Activated T-helper 1 cell treated with anti-CD3 and anti-CD28 coated beads, Interleukin-2, amount 50 U/mL, for 16 hours (primary cell): ENCODE data around the gene MGAT5B.

ENCODE experiments used
- DNase-seq, 2 donors: peaks; one replicate each; pipeline ENCODE4 v3.0.0-alpha.2; 2020; ENCODE audit warnings: low read depth in 1 of 2, low spot score in 1 of 2

The MGAT5B gene

GRCh38 chr17:76924345-76925342 is 56.4 kb downstream of the MGAT5B start:
- no peak for DNase-seq

- DNase-seq: no peak
Measured at GRCh38 chr17:76925441-76925891, 57.3 kb downstream of the MGAT5B start.

- DNase-seq: no peak
Measured at GRCh38 chr17:76926237-76926866, 58.1 kb downstream of the MGAT5B start.

GRCh38 chr17:76927577-76927976 is 59.4 kb downstream of the MGAT5B start:
- DNase-seq: no peak

- no peak for DNase-seq
Measured at GRCh38 chr17:76927982-76928381, 59.8 kb downstream of the MGAT5B start.

GRCh38 chr17:76929148-76929547 is 60.9 kb downstream of the MGAT5B start:
- DNase-seq: no peak

GRCh38 chr17:76929601-76930000 is 61.4 kb downstream of the MGAT5B start:
- DNase-seq: no peak

- DNase-seq: no peak
Measured at GRCh38 chr17:76930107-76930506, 61.9 kb downstream of the MGAT5B start.

- no peak for DNase-seq
Measured at GRCh38 chr17:76932402-76933333, 64.5 kb downstream of the MGAT5B start.

- DNase-seq: no peak
Measured at GRCh38 chr17:76934561-76935320, 66.5 kb downstream of the MGAT5B start.

GRCh38 chr17:76935331-76935730 is 67.1 kb downstream of the MGAT5B start:
- no peak for DNase-seq

GRCh38 chr17:76937238-76937637 is 69.0 kb downstream of the MGAT5B start:
- no peak for DNase-seq

- DNase-seq: no peak
Measured at GRCh38 chr17:76938009-76938408, 69.8 kb downstream of the MGAT5B start.

GRCh38 chr17:76940295-76940694 is 72.1 kb downstream of the MGAT5B start:
- DNase-seq: no peak

GRCh38 chr17:76940738-76941350 is 72.6 kb downstream of the MGAT5B start:
- DNase-seq: no peak

GRCh38 chr17:76943202-76943601 is 75.0 kb downstream of the MGAT5B start:
- no peak for DNase-seq

GRCh38 chr17:76943781-76944213 is 75.6 kb downstream of the MGAT5B start:
- DNase-seq: no peak

GRCh38 chr17:76944477-76944876 is 76.3 kb downstream of the MGAT5B start:
- DNase-seq: no peak

- DNase-seq: no peak
Measured at GRCh38 chr17:76946111-76946771, 78.0 kb downstream of the MGAT5B start.
